ENCODE results near the gene PDSS1. TPM values are rescaled to one million over a fixed set of nuclear protein-coding genes. Genes with fewer than 3 reads are reported as not detected.

The PDSS1 gene
- total RNA-seq, 1 donor = 1.8 TPM

DNA sequence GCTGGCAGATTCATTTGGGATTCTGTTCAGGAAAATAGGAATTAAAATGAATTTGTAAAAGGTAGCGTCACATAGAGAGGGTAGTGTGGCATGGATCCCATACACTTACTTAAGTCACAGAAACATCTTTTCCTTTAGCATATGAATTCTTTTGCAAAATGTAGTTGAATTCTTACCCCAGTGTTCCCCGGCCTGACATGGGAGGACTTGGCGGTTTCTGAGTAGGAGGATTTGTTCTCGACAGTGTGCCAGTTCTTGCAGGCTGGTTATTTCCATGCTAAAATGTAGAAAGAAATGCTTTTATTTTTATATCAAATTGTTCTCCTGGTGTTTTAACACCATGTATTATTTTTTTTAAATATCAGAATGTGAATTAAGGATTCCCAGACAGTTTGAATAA lies 72.6 kb downstream of the PDSS1 start:
- H2AFZ ChIP-seq (ENCODE audit: low read length) = no peak overlapping the region
- H3K4me3 ChIP-seq (ENCODE audit: insufficient read depth, low read length) = no peak overlapping the region
- peaks cover 2% of the 10 kb centered on the region for H4K20me1 ChIP-seq (ENCODE audit: insufficient read depth, low read length)
- DNase-seq (ENCODE audit: insufficient read length, low spot score, missing footprints) = no peak
- H3K4me1 ChIP-seq (ENCODE audit: insufficient read depth, low read length) = peaks cover 5% of the 10 kb centered on the region
- peaks cover 47% of the 10 kb centered on the region for H3K79me2 ChIP-seq (ENCODE audit: insufficient read depth, low read length)
- no peaks in the 10 kb centered on the region for H3K27me3 ChIP-seq (ENCODE audit: insufficient read depth, low read length)
- H3K9me3 ChIP-seq (ENCODE audit: low read depth, low read length) = no peaks in the 10 kb centered on the region
- peaks cover 5% of the 10 kb centered on the region for H3K36me3 ChIP-seq (ENCODE audit: insufficient read depth, low read length)
- TF ChIP-seq, protein P1, sequence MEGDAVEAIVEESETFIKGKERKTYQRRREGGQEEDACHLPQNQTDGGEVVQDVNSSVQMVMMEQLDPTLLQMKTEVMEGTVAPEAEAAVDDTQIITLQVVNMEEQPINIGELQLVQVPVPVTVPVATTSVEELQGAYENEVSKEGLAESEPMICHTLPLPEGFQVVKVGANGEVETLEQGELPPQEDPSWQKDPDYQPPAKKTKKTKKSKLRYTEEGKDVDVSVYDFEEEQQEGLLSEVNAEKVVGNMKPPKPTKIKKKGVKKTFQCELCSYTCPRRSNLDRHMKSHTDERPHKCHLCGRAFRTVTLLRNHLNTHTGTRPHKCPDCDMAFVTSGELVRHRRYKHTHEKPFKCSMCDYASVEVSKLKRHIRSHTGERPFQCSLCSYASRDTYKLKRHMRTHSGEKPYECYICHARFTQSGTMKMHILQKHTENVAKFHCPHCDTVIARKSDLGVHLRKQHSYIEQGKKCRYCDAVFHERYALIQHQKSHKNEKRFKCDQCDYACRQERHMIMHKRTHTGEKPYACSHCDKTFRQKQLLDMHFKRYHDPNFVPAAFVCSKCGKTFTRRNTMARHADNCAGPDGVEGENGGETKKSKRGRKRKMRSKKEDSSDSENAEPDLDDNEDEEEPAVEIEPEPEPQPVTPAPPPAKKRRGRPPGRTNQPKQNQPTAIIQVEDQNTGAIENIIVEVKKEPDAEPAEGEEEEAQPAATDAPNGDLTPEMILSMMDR (IDR thresholded peaks at IDR 0.05; ENCODE audit: extremely low read depth, low read depth, low read length) = no peak
- no peak overlapping the region for H3K4me2 ChIP-seq (ENCODE audit: insufficient read depth, low read length)
- no peak overlapping the region for H3K27ac ChIP-seq (ENCODE audit: low read depth, low read length)

DNA sequence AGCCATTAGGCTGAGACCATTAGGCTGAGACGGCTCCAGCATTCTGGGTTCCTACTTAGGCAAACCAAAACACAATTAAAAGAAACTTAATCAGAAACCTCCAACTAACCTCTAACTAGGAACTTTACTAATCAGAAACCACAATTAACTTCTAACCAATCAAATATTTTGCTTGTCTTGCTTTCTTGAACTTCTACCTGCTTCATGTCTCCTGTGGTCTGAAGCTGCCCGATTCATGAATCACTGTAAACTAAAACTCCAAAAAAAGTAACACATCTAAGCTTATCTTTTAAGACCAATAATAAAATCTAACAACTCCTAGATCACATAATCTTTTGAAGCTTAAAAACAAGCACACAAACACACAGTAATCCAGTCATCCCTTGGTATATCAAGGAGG lies 76.1 kb downstream of the PDSS1 start:
- Histone ChIP-seq H3K27ac (ENCODE audit: low read depth, low read length) (no peak overlapping the region), H3K4me1 (ENCODE audit: insufficient read depth, low read length) (peaks cover 5% of the 10 kb centered on the region), H3K4me2 (ENCODE audit: insufficient read depth, low read length) (no peak overlapping the region), H3K9me3 (ENCODE audit: low read depth, low read length) (no peaks in the 10 kb centered on the region), H3K36me3 (ENCODE audit: insufficient read depth, low read length) (peaks cover 2% of the 10 kb centered on the region), H3K79me2 (ENCODE audit: insufficient read depth, low read length) (peaks cover 77% of the 10 kb centered on the region), H3K4me3 (ENCODE audit: insufficient read depth, low read length) (no peak overlapping the region), H2AFZ (ENCODE audit: low read length) (no peak overlapping the region), H4K20me1 (ENCODE audit: insufficient read depth, low read length) (peaks cover 2% of the 10 kb centered on the region), H3K27me3 (ENCODE audit: insufficient read depth, low read length) (no peaks in the 10 kb centered on the region)
- TF ChIP-seq, protein P1 (IDR thresholded peaks at IDR 0.05; ENCODE audit: extremely low read depth, low read depth, low read length) = no peak
- DNase-seq (ENCODE audit: insufficient read length, low spot score, missing footprints) = no peak

DNA sequence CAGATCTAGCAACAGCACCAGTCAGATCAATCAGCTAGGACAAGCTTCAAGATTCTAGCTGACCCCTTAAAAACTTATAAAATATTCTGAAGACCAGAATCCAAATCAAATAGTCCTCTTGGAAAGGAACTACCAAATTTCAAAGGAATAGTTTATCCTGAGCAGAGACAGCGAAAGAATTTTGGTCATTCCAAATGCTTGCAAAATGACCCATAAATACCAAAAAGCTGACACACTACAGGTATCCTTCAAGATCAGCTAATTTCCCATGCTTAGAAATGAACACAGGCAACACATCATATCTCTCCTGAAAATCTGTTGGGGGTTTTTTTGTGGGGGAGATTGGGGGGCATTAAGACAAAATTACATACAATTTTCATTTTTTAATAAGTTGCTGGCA lies 78.8 kb downstream of the PDSS1 start:
- peaks cover 85% of the 10 kb centered on the region for H3K79me2 ChIP-seq (ENCODE audit: insufficient read depth, low read length)
- no peaks in the 10 kb centered on the region for H3K9me3 ChIP-seq (ENCODE audit: low read depth, low read length)
- TF ChIP-seq, protein P1 (IDR thresholded peaks at IDR 0.05; ENCODE audit: extremely low read depth, low read depth, low read length) = no peak
- H3K36me3 ChIP-seq (ENCODE audit: insufficient read depth, low read length) = no peaks in the 10 kb centered on the region
- H4K20me1 ChIP-seq (ENCODE audit: insufficient read depth, low read length) = peaks cover 15% of the 10 kb centered on the region
- H3K27ac ChIP-seq (ENCODE audit: low read depth, low read length) = no peak overlapping the region
- peaks cover 13% of the 10 kb centered on the region for H3K4me1 ChIP-seq (ENCODE audit: insufficient read depth, low read length)
- H3K27me3 ChIP-seq (ENCODE audit: insufficient read depth, low read length) = no peaks in the 10 kb centered on the region
- no peak overlapping the region for H3K4me3 ChIP-seq (ENCODE audit: insufficient read depth, low read length)
- no peak overlapping the region for H3K4me2 ChIP-seq (ENCODE audit: insufficient read depth, low read length)
- no peak for DNase-seq (ENCODE audit: insufficient read length, low spot score, missing footprints)
- H2AFZ ChIP-seq (ENCODE audit: low read length) = no peak overlapping the region

DNA sequence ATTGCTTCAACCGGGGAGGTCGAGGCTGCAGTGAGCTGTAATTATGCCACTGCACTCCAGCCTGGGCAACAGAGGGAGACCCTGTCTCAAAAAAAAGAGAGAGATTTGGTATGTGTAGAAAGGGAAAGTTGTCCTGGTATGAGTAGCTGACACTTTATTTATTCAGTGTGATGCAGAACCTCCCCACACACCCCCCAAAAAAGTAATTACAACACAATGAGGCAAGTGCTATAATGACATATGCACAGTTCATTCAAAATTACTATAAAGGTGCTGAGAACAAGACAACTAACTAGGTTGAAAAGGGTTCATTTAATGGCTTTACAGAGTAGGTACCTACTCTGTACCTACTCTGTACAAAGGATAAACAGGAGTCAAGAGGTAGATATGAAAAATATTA lies 80.2 kb downstream of the PDSS1 start:
- H4K20me1 ChIP-seq (ENCODE audit: insufficient read depth, low read length) = peaks cover 22% of the 10 kb centered on the region
- H3K4me1 ChIP-seq (ENCODE audit: insufficient read depth, low read length) = peaks cover 23% of the 10 kb centered on the region
- H3K9me3 ChIP-seq (ENCODE audit: low read depth, low read length) = no peaks in the 10 kb centered on the region
- DNase-seq (ENCODE audit: insufficient read length, low spot score, missing footprints) = no peak
- no peak overlapping the region for H2AFZ ChIP-seq (ENCODE audit: low read length)
- H3K27ac ChIP-seq (ENCODE audit: low read depth, low read length) = no peak overlapping the region
- H3K4me2 ChIP-seq (ENCODE audit: insufficient read depth, low read length) = no peak overlapping the region
- peaks cover 84% of the 10 kb centered on the region for H3K79me2 ChIP-seq (ENCODE audit: insufficient read depth, low read length)
- no peaks in the 10 kb centered on the region for H3K36me3 ChIP-seq (ENCODE audit: insufficient read depth, low read length)
- H3K27me3 ChIP-seq (ENCODE audit: insufficient read depth, low read length) = no peaks in the 10 kb centered on the region
- TF ChIP-seq, protein P1 (IDR thresholded peaks at IDR 0.05; ENCODE audit: extremely low read depth, low read depth, low read length) = no peak
- H3K4me3 ChIP-seq (ENCODE audit: insufficient read depth, low read length) = no peak overlapping the region

Data from osteoblast (primary cell).